GM12878 (cell line): ENCODE results near the gene CYP2C19. TPM values are rescaled to one million over a fixed set of nuclear protein-coding genes. Genes with fewer than 3 reads are reported as not detected.

Experiments
- ATAC-seq: fragments of 200-7000 bp; cut with Tn5 transposase; 3 replicates; pipeline ENCODE4 v1.9.1; 2020; ENCODE audit warnings: mild to moderate bottlenecking, moderate library complexity
- BruUV-seq: library from RNA; stranded (reverse); fragments of 400-500 nt; replicated peaks from 2 replicates; lab custom pipeline; 2021; lab: Mats Ljungman, UMichigan
- CTCF ChIA-PET: fragments of 300-600 bp; sonication (Branson Sonifier 250); formaldehyde crosslinking; extraction: SDS; loops from one replicate; lab custom pipeline; 2021; ENCODE audit warnings: inconsistent platforms; lab: Yijun Ruan, JAX
- POLR2A ChIA-PET: fragments of 350-600 bp; formaldehyde crosslinking; extraction: SDS; loops from one replicate; lab custom pipeline; 2021; ENCODE audit warnings: inconsistent platforms; lab: Charles Lee
- RAD21 ChIA-PET: fragments of 300-600 bp; sonication (Branson Sonifier 250); formaldehyde crosslinking; loops from one replicate; lab custom pipeline; 2023; ENCODE audit warnings: antibody characterized with exemption; ENCODE audit not compliant: unreplicated experiment; lab: Charles Lee
- SMC1A ChIA-PET: fragments of 300-600 bp; sonication (Branson Sonifier 250); formaldehyde crosslinking; loops from one replicate; lab custom pipeline; 2023; ENCODE audit not compliant: unreplicated experiment, uncharacterized antibody; lab: Charles Lee
- DNase-seq: peaks from one replicate; pipeline ENCODE4 v3.0.0-alpha.2; 2011; ENCODE audit warnings: low read depth, low spot score
- FAIRE-seq: peaks from 3 replicates; lab custom pipeline; 2011; peaks lifted over from hg19 to GRCh38; lab: Jason Lieb, UNC
- H2AFZ ChIP-seq: 2 replicates; pipeline ENCODE4 v1.6.0; 2011; ENCODE audit warnings: low read depth, low read length, control low read depth; ENCODE audit not compliant: control insufficient read depth
- H3K27ac ChIP-seq: 2 replicates; pipeline ENCODE4 v1.5.1; 2011; ENCODE audit warnings: control low read depth; ENCODE audit not compliant: control insufficient read depth, insufficient read depth
- H3K27me3 ChIP-seq, 2 experiments: replicated peaks in 1 of 2; 2 replicates each; pipeline versions ENCODE4 v1.6.0 to v1.6.1; 2011; ENCODE audit warnings: low read length in 1 of 2; ENCODE audit not compliant: control insufficient read depth in 2 of 2, insufficient read depth in 2 of 2
- H3K36me3 ChIP-seq, 2 experiments: 2 replicates each; pipeline ENCODE4 v1.5.1; 2011; ENCODE audit warnings: low read length in 1 of 2; ENCODE audit not compliant: control insufficient read depth in 2 of 2, insufficient read depth in 2 of 2
- H3K4me1 ChIP-seq: 2 replicates; pipeline ENCODE4 v1.6.1; 2011; ENCODE audit warnings: mild to moderate bottlenecking, low read length, moderate library complexity, mixed read lengths; ENCODE audit not compliant: control insufficient read depth, insufficient read depth
- H3K4me2 ChIP-seq: 2 replicates; pipeline ENCODE4 v1.6.0; 2011; ENCODE audit warnings: control low read depth; ENCODE audit not compliant: control insufficient read depth, insufficient read depth
- H3K4me3 ChIP-seq: fragments of 200-600 bp; sonication (generic); 2 replicates; pipeline ENCODE4 v1.5.1; 2016
- H3K79me2 ChIP-seq: 2 replicates; pipeline ENCODE4 v1.6.0; 2011; ENCODE audit warnings: low read length; ENCODE audit not compliant: control insufficient read depth, insufficient read depth
- H3K9ac ChIP-seq: 2 replicates; pipeline ENCODE4 v1.8.0; 2011; ENCODE audit warnings: low read length, control low read depth, mixed read lengths; ENCODE audit not compliant: control insufficient read depth, insufficient read depth
- H3K9me3 ChIP-seq: replicated peaks from 3 replicates; pipeline ENCODE4 v1.5.1; 2011; ENCODE audit warnings: mild to moderate bottlenecking, low read length; ENCODE audit not compliant: control insufficient read depth, insufficient read depth
- H4K20me1 ChIP-seq: 2 replicates; pipeline ENCODE4 v1.6.0; 2011; ENCODE audit not compliant: control insufficient read depth, insufficient read depth
- CEBPB ChIP-seq, 2 experiments: fragments of 150-350 bp in 1 of 2; IDR thresholded peaks; 2 replicates each; pipeline ENCODE4 v1.6.1; 2012 to 2014; ENCODE audit warnings: low read depth in 2 of 2, low read length in 2 of 2, borderline replicate concordance in 1 of 2, inconsistent platforms in 1 of 2
- CTCF ChIP-seq, 3 experiments: IDR thresholded peaks in 2 of 3; conservative IDR thresholded peaks in 1 of 3; 2 replicates each; pipeline ENCODE4 v1.5.1; 2011; ENCODE audit warnings: low read depth in 3 of 3, low read length in 3 of 3, mild to moderate bottlenecking in 3 of 3, control low read depth in 2 of 3, moderate library complexity in 2 of 3, inconsistent platforms in 1 of 3, mixed read lengths in 1 of 3; ENCODE audit not compliant: control insufficient read depth in 2 of 3, insufficient read depth in 1 of 3; ENCODE audit errors: extremely low read depth in 1 of 3
- ETV6 ChIP-seq, 2 experiments: fragments of 450-650 bp in 1 of 2; IDR thresholded peaks in 1 of 2; conservative IDR thresholded peaks in 1 of 2; 2 replicates each; pipeline ENCODE4 v1.6.1; 2014; ENCODE audit warnings: antibody characterized with exemption in 1 of 2, borderline replicate concordance in 1 of 2, low read depth in 1 of 2, mild to moderate bottlenecking in 1 of 2, moderate library complexity in 1 of 2
- GABPA ChIP-seq: IDR thresholded peaks from 2 replicates; pipeline ENCODE4 v1.6.1; 2014; ENCODE audit warnings: antibody characterized with exemption, low read depth, mild to moderate bottlenecking, inconsistent platforms
- SMAD1 ChIP-seq: fragments of 450-650 bp; IDR thresholded peaks from 2 replicates; pipeline ENCODE4 v1.6.1; 2018; ENCODE audit warnings: mild to moderate bottlenecking, low read depth; ENCODE audit not compliant: partially characterized antibody
- TCF3 ChIP-seq: IDR thresholded peaks from 2 replicates; pipeline ENCODE4 v1.6.1; 2012; ENCODE audit warnings: low read depth, mild to moderate bottlenecking, low read length, borderline replicate concordance; ENCODE audit not compliant: insufficient read depth
- ZBED1 ChIP-seq: IDR thresholded peaks from 2 replicates; pipeline ENCODE4 v1.6.1; 2016; ENCODE audit warnings: borderline replicate concordance
- ZNF384 ChIP-seq: IDR thresholded peaks from 2 replicates; pipeline ENCODE4 v1.6.1; 2012; ENCODE audit warnings: low read depth, mild to moderate bottlenecking, low read length, improper control_type of control experiment, borderline replicate concordance
- whole genome bisulfite sequencing: methylation state at CpG from one replicate; pipeline ENCODE4 v1.1.6; 2016; ENCODE audit warnings: low lambda C conversion rate; ENCODE audit not compliant: insufficient replicate concordance, insufficient coverage; ENCODE audit errors: missing lambda C conversion rate; 5-methylcytosine and 5-hydroxymethylcytosine counted together
- in situ Hi-C: fragments of 300-500 bp; cut with MboI; formaldehyde crosslinking; loops from 9 replicates; pipeline ENCODE4 v1.14.3; 2018; ENCODE audit warnings: mixed read lengths
- intact Hi-C: fragments of 100-400 bp; cut with micrococcal nuclease; formaldehyde crosslinking; loops from one replicate; pipeline ENCODE4 v1.14.2; 2022; ENCODE audit not compliant: unreplicated experiment
- polyA plus RNA-seq, 11 experiments: library from polyadenylated mRNA; depleted of rRNA in 4 of 11; unstranded in 6 of 11; stranded (reverse) in 5 of 11; fragments of >200 nt; fragmentation: Nextera tagmentation in 4 of 11; fragmentation: Illumina TruSeq in 1 of 11; extraction: Ambion mirVana in 4 of 11; extraction: Trizol in 1 of 11; gene quantifications; 1 replicate in 1 of 11; 2 replicates in 10 of 11; pipeline versions ENCODE4 v1.2.1 to v1.2.3, GENCODE V29; 2011 to 2016; ENCODE audit warnings: inconsistent platforms in 2 of 11, missing spikeins in 2 of 11, low read depth in 1 of 11
- total RNA-seq, 4 experiments: library from RNA; depleted of rRNA in 3 of 4; stranded (reverse); fragments of >200 nt in 3 of 4; fragmentation: Illumina TruSeq in 1 of 4; extraction: Trizol in 1 of 4; gene quantifications; 2 replicates each; pipeline versions ENCODE4 v1.2.1 to v1.2.3, GENCODE V29; 2013 to 2021
- TF ChIP-seq, protein P1 (sequence below): IDR thresholded peaks from 2 replicates; pipeline ENCODE4 v1.6.1; 2012; ENCODE audit warnings: low read depth, low read length, improper control_type of control experiment
- TF ChIP-seq, protein P2 (sequence below): IDR thresholded peaks from 2 replicates; pipeline ENCODE4 v1.6.1; 2011; ENCODE audit warnings: low read depth, mild to moderate bottlenecking, low read length, moderate library complexity, borderline replicate concordance; ENCODE audit errors: extremely low read depth

CYP2C19 gene
- total and polyA plus RNA-seq, 10 of the 15 experiments (the other 5 are each of a cell fraction or from before 2014, with no cell fraction given), result not detected

DNA sequence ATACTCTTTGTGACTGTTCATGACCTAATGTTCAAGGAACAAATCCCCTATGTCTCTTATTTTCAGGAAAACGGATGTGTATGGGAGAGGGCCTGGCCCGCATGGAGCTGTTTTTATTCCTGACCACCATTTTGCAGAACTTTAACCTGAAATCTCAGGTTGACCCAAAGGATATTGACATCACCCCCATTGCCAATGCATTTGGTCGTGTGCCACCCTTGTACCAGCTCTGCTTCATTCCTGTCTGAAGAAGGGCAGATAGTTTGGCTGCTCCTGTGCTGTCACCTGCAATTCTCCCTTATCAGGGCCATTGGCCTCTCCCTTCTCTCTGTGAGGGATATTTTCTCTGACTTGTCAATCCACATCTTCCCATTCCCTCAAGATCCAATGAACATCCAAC lies 27.3 kb upstream of the CYP2C19 start:
- no TSS peak for BruUV-seq
- RAD21 ChIA-PET, result no interaction called here
- no peaks in the 10 kb centered on the region for H3K79me2 ChIP-seq
- no peaks in the 10 kb centered on the region for H3K9me3 ChIP-seq
- no peaks in the 10 kb centered on the region for H4K20me1 ChIP-seq
- no peak overlapping the region for H3K4me3 ChIP-seq
- H3K4me1 ChIP-seq, result no peaks in the 10 kb centered on the region
- SMC1A ChIA-PET, result interaction anchor here (0.6 kb wide), 1 partner anchor 145 kb away, joined by 3 read pairs; no protein-coding TSS in a partner anchor
- FAIRE-seq, result no peak
- DNase-seq, result no peak
- ATAC-seq, result no peak
- H3K4me2 ChIP-seq, result no peak overlapping the region
- no peak overlapping the region for H3K9ac ChIP-seq
- TF ChIP-seq ZNF384, result no peak
- no peak for TF ChIP-seq ZBED1
- no peak for TF ChIP-seq CEBPB (IDR thresholded peaks at IDR 0.05; ENCODE audit: borderline replicate concordance in 1 of 2, low read depth in 2 of 2, low read length in 2 of 2)
- TF ChIP-seq, all 136 proteins: peak for 0
- intact Hi-C loops (no loop called here), in situ Hi-C loops (no loop called here)
- CTCF ChIA-PET, result no interaction called here
- H3K27ac ChIP-seq, result no peak overlapping the region
- POLR2A ChIA-PET, result no interaction called here
- H3K27me3 ChIP-seq, result no peaks in the 10 kb centered on the region; a peak in 1 of 4 replicates
- no peaks in the 10 kb centered on the region for H3K36me3 ChIP-seq
- no peak overlapping the region for H2AFZ ChIP-seq
- 11% methylated on average over 3 of the region's 3 CpGs for WGBS

- H3K36me3 ChIP-seq, result no peaks in the 10 kb centered on the region
- ChIA-PET SMC1A (no interaction called here), CTCF (no interaction called here), RAD21 (no interaction called here), POLR2A (no interaction called here)
- no peaks in the 10 kb centered on the region for H3K4me1 ChIP-seq
- intact Hi-C loops (no loop called here), in situ Hi-C loops (no loop called here)
- H3K4me2 ChIP-seq, result no peak overlapping the region
- no peak overlapping the region for H2AFZ ChIP-seq
- no peak overlapping the region for H3K4me3 ChIP-seq
- no peak overlapping the region for H3K9ac ChIP-seq
- DNase-seq (no peak), ATAC-seq (no peak), FAIRE-seq (no peak)
- no peaks in the 10 kb centered on the region for H3K27me3 ChIP-seq
- H3K79me2 ChIP-seq, result no peaks in the 10 kb centered on the region
- WGBS, result 38% methylated on average over 2 of the region's 2 CpGs
- no peaks in the 10 kb centered on the region for H4K20me1 ChIP-seq
- no TSS peak for BruUV-seq
- no peaks in the 10 kb centered on the region for H3K9me3 ChIP-seq
- no peak overlapping the region for H3K27ac ChIP-seq
- TF ChIP-seq GABPA, result no peak
- no peak for TF ChIP-seq TCF3
- TF ChIP-seq, protein P1, sequence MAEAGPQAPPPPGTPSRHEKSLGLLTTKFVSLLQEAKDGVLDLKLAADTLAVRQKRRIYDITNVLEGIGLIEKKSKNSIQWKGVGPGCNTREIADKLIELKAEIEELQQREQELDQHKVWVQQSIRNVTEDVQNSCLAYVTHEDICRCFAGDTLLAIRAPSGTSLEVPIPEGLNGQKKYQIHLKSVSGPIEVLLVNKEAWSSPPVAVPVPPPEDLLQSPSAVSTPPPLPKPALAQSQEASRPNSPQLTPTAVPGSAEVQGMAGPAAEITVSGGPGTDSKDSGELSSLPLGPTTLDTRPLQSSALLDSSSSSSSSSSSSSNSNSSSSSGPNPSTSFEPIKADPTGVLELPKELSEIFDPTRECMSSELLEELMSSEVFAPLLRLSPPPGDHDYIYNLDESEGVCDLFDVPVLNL, result no peak
- TF ChIP-seq ETV6 (conservative IDR thresholded peaks at IDR 0.05 in 1 of 2, IDR thresholded peaks at IDR 0.05 in 1 of 2; ENCODE audit: borderline replicate concordance in 1 of 2, low read depth in 1 of 2), result no peak
- TF ChIP-seq, protein P2, sequence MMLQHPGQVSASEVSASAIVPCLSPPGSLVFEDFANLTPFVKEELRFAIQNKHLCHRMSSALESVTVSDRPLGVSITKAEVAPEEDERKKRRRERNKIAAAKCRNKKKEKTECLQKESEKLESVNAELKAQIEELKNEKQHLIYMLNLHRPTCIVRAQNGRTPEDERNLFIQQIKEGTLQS, result no peak
- TF ChIP-seq SMAD1, result no peak
- no peak for TF ChIP-seq CTCF (IDR thresholded peaks at IDR 0.05 in 2 of 3, conservative IDR thresholded peaks at IDR 0.05 in 1 of 3; ENCODE audit: control insufficient read depth in 2 of 3, extremely low read depth in 1 of 3, insufficient read depth in 1 of 3, low read depth in 3 of 3, low read length in 3 of 3)
These were observed 23.9 kb upstream of the CYP2C19 start for GRCh38 chr10:94738588-94738987.
